NB4 (cell line): Measurements from ENCODE around the gene MAML2.
A peak's percentile ranks its signal among the peaks of the same experiment; 100 is the strongest.

Experiments
- DNase-seq: peaks from one replicate; pipeline ENCODE4 v3.0.0; 2010; ENCODE audit warnings: low read depth
- H3K4me3 ChIP-seq: one replicate; pipeline ENCODE4 v1.5.1; 2011; ENCODE audit warnings: mild to moderate bottlenecking, low read depth, low read length, moderate library complexity
- MYC ChIP-seq: IDR thresholded peaks from 2 replicates; pipeline ENCODE4 v1.6.1; 2011; ENCODE audit warnings: low read depth, low read length
- POLR2A ChIP-seq: IDR thresholded peaks from 2 replicates; pipeline ENCODE4 v1.6.1; 2011; ENCODE audit warnings: mild to moderate bottlenecking; ENCODE audit not compliant: insufficient read length; ENCODE audit errors: extremely low read depth
- TF ChIP-seq, protein P1 (sequence below): IDR thresholded peaks from one replicate; pipeline ENCODE4 v1.5.1; 2012; ENCODE audit warnings: low read depth, low read length
- TF ChIP-seq, protein P2 (sequence below): IDR thresholded peaks from 2 replicates; pipeline ENCODE4 v1.6.1; 2011; ENCODE audit warnings: low read depth, low read length

MAML2 gene

DNA sequence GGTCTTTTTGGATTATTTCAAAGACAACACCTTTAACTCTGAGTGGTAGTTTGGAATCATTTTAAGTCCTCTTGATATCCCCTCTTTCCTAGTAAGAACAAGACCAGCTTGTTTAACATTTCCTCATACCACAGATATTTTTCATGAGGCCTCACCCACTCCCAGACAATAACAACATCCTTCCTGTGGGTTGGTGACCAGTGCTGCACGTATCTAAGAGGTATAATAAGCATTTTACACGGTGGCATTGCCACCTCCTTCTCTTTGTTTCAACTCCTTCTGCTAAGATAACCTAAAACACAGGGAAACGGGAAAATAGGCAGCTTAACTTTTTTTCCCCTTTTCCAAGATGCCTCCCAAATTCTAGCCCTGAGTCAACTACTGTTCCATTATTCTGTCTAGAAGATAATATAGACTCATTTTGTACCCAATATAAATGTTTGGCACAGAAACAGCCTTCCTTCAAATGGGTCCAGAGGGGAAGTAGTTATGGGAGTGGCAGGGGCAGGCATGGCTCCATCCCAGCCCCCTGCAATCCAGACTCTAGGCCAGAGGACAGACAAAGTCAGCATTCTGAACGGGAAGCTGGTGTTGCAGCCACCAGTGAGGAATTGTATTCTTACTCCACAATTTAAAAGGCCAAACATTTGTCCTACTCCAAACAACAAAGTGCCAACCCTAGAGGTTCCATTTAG, 28.5 kb downstream of the MAML2 start:
- H3K4me3 ChIP-seq: no peak overlapping the region
- TF ChIP-seq POLR2A (no peak), MYC (no peak)
- TF ChIP-seq, protein P1, sequence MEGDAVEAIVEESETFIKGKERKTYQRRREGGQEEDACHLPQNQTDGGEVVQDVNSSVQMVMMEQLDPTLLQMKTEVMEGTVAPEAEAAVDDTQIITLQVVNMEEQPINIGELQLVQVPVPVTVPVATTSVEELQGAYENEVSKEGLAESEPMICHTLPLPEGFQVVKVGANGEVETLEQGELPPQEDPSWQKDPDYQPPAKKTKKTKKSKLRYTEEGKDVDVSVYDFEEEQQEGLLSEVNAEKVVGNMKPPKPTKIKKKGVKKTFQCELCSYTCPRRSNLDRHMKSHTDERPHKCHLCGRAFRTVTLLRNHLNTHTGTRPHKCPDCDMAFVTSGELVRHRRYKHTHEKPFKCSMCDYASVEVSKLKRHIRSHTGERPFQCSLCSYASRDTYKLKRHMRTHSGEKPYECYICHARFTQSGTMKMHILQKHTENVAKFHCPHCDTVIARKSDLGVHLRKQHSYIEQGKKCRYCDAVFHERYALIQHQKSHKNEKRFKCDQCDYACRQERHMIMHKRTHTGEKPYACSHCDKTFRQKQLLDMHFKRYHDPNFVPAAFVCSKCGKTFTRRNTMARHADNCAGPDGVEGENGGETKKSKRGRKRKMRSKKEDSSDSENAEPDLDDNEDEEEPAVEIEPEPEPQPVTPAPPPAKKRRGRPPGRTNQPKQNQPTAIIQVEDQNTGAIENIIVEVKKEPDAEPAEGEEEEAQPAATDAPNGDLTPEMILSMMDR: no peak
- TF ChIP-seq, protein P2, sequence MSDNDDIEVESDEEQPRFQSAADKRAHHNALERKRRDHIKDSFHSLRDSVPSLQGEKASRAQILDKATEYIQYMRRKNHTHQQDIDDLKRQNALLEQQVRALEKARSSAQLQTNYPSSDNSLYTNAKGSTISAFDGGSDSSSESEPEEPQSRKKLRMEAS: no peak
- DNase-seq: peak; percentile 65

DNA sequence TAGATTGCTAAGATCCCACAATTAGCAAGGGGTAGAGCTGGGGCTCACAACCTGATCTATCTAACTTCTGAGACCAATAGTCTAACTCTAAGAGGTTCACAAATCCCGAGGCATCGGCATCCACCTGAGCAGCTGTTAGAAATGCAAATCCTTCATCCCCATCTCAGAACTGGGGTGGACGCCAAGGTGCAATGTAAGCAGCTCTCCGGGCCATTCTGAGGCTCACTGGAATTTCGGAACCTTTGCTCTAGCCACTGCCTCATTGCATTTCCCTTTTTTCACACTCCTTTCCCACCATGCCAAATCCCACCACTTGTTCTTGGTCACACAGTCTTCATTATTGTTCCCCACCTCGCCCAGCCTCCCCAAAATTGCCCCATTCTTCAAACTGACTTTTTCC, 29.8 kb downstream of the MAML2 start:
- peak; percentile 47 for DNase-seq
- TF ChIP-seq, protein P1: no peak
- TF ChIP-seq POLR2A (no peak), MYC (no peak)
- TF ChIP-seq, protein P2: no peak
- H3K4me3 ChIP-seq: no peak overlapping the region

DNA sequence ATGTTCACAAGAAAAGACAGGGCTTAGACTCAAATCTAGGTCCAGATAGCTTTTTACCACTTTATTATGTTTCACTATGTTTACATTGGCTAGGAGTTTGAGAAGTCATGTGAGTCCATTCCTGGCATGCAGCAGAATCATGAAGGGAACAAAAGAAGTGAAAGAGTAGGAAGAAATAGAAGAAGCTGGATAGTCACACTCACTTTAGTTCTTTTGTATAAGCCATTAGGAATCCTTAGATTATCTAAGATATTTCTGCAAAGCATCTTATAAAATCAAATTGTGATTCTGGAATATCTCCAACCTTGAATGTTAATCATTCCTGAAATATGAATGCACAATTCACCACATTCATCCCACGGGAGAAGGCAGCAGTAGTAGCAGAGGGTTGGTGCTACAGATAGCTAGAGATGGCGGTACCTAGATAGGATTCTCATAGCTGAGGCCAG, 31.9 kb downstream of the MAML2 start:
- TF ChIP-seq, protein P2: no peak
- TF ChIP-seq, protein P1: no peak
- TF ChIP-seq POLR2A (no peak), MYC (no peak)
- no peak overlapping the region for H3K4me3 ChIP-seq
- DNase-seq: no peak

DNA sequence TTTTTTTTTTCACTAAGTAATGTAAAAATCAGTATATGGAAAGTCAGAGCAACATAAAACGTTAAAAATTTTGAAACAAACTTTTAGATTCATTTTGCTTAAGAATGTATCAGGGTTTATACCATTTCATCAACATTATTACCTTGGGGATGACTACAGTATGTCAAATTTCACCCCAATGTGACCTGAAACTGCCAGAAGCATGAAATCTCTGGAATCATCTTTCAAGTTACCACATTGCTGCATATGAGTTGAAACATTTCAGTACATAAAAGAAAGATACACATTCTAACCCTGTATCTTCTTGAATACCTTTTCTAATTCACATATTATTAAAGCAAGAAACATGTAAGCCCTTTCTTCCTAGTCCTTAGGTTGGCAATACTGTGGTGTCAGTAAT, 32.8 kb downstream of the MAML2 start:
- TF ChIP-seq MYC (no peak), POLR2A (no peak)
- TF ChIP-seq, protein P1: no peak
- TF ChIP-seq, protein P2: no peak
- no peak for DNase-seq
- no peak overlapping the region for H3K4me3 ChIP-seq

DNA sequence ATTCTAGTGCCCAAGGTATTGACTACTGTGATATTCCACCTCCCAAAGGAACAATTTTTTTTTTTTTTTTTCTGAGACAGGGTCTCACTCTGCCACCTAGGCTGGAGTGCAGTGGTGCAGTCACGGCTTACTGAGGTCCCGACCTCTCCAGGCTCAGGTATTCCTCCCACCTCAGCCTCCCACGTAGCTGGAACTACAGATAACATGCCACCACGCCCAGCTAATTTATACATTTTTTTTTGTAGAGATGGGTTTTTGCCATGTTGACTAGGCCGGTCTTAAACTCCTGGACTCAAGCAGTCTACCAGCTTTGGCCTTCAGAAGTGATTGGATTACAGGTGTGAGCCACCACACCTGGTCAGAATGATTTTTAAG, 33.4 kb downstream of the MAML2 start:
- TF ChIP-seq, protein P2: no peak
- TF ChIP-seq POLR2A: no peak
- TF ChIP-seq, protein P1: no peak
- no peak for TF ChIP-seq MYC
- DNase-seq: no peak
- no peak overlapping the region for H3K4me3 ChIP-seq
